ENCODE results near the gene FRMD4A.

- TF ChIP-seq, protein P1, sequence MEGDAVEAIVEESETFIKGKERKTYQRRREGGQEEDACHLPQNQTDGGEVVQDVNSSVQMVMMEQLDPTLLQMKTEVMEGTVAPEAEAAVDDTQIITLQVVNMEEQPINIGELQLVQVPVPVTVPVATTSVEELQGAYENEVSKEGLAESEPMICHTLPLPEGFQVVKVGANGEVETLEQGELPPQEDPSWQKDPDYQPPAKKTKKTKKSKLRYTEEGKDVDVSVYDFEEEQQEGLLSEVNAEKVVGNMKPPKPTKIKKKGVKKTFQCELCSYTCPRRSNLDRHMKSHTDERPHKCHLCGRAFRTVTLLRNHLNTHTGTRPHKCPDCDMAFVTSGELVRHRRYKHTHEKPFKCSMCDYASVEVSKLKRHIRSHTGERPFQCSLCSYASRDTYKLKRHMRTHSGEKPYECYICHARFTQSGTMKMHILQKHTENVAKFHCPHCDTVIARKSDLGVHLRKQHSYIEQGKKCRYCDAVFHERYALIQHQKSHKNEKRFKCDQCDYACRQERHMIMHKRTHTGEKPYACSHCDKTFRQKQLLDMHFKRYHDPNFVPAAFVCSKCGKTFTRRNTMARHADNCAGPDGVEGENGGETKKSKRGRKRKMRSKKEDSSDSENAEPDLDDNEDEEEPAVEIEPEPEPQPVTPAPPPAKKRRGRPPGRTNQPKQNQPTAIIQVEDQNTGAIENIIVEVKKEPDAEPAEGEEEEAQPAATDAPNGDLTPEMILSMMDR (IDR thresholded peaks at IDR 0.05): no peak
- no peak for TF ChIP-seq EP300 (IDR thresholded peaks at IDR 0.05; ENCODE audit: low read depth)
- TF ChIP-seq POLR2AphosphoS5 (IDR thresholded peaks at IDR 0.05): no peak
Measured at GRCh38 chr10:13649844-13650520, 680.7 kb downstream of the FRMD4A start.
